HEK293 (cell line): ENCODE measurements around the gene UNG.
A peak's percentile ranks its signal among the peaks of the same experiment; 100 is the strongest.

Experiments used
- CTCF ChIA-PET: fragments of 350-600 bp; formaldehyde crosslinking; extraction: SDS; loops from one replicate; lab custom pipeline; 2021; ENCODE audit warnings: antibody characterized with exemption; lab: Yijun Ruan, JAX
- POLR2A ChIA-PET: fragments of 300-600 bp; formaldehyde crosslinking; extraction: SDS; loops from one replicate; lab custom pipeline; 2020; ENCODE audit warnings: antibody characterized with exemption, inconsistent platforms; lab: Yijun Ruan, JAX
- H3K27ac ChIP-seq: fragments of 200-500 bp; sonication (Bioruptor generic); 2 replicates; pipeline ENCODE4 v1.5.1; 2014; ENCODE audit warnings: low read depth, low read length, control low read depth, inconsistent platforms; ENCODE audit errors: extremely low read depth
- H3K36me3 ChIP-seq, 2 experiments: fragments of 200-500 bp in 1 of 2; sonication (Bioruptor generic) in 1 of 2; 1 replicate in 1 of 2; 2 replicates in 1 of 2; pipeline ENCODE4 v1.5.1; 2014 to 2017; ENCODE audit warnings: inconsistent platforms in 2 of 2, low read length in 2 of 2; ENCODE audit not compliant: control insufficient read depth in 2 of 2, insufficient read depth in 1 of 2
- H3K4me1 ChIP-seq: fragments of 200-500 bp; sonication (Bioruptor generic); 2 replicates; pipeline ENCODE4 v1.5.1; 2014; ENCODE audit warnings: mild to moderate bottlenecking, low read length, inconsistent platforms; ENCODE audit not compliant: control insufficient read depth, insufficient read depth
- H3K4me3 ChIP-seq: 2 replicates; pipeline ENCODE4 v1.5.1; 2011; ENCODE audit warnings: low read depth, mild to moderate bottlenecking, control low read depth, low read length, moderate library complexity
- H3K9me3 ChIP-seq: fragments of 200-500 bp; sonication (Bioruptor generic); 2 replicates; pipeline ENCODE4 v1.5.1; 2014; ENCODE audit warnings: low read depth, low read length, inconsistent platforms; ENCODE audit not compliant: control insufficient read depth, insufficient read depth
- ELK4 ChIP-seq: IDR thresholded peaks from 2 replicates; pipeline ENCODE4 v1.6.1; 2011; ENCODE audit warnings: mild to moderate bottlenecking, low read depth, low read length, borderline replicate concordance
- GLIS1 ChIP-seq: fragments of 450-650 bp; formaldehyde crosslinking; IDR thresholded peaks from 2 replicates; pipeline ENCODE4 v1.5.1; 2016; ENCODE audit warnings: missing biosample characterization, missing genetic modification characterization
- GLIS2 ChIP-seq: fragments of 450-650 bp; formaldehyde crosslinking; IDR thresholded peaks from 2 replicates; pipeline ENCODE4 v1.5.1; 2016; ENCODE audit warnings: missing biosample characterization, missing genetic modification characterization
- KLF8 ChIP-seq: fragments of 450-650 bp; formaldehyde crosslinking; IDR thresholded peaks from 2 replicates; pipeline ENCODE4 v1.5.1; 2016; ENCODE audit warnings: missing biosample characterization, missing genetic modification characterization
- PRDM6 ChIP-seq: fragments of 450-650 bp; formaldehyde crosslinking; IDR thresholded peaks from 2 replicates; pipeline ENCODE4 v1.5.1; 2017; ENCODE audit warnings: missing biosample characterization, missing genetic modification characterization
- SCRT1 ChIP-seq: fragments of 450-650 bp; formaldehyde crosslinking; IDR thresholded peaks from 2 replicates; pipeline ENCODE4 v1.5.1; 2016; ENCODE audit warnings: missing biosample characterization, missing genetic modification characterization, borderline replicate concordance
- SCRT2 ChIP-seq: fragments of 450-650 bp; formaldehyde crosslinking; IDR thresholded peaks from 2 replicates; pipeline ENCODE4 v1.5.1; 2016; ENCODE audit warnings: missing biosample characterization, missing genetic modification characterization
- ZBTB6 ChIP-seq: fragments of 450-650 bp; formaldehyde crosslinking; IDR thresholded peaks from 2 replicates; pipeline ENCODE4 v1.5.1; 2017; ENCODE audit warnings: missing biosample characterization, missing genetic modification characterization
- ZFHX2 ChIP-seq: fragments of 450-650 bp; formaldehyde crosslinking; conservative IDR thresholded peaks from 2 replicates; pipeline ENCODE4 v1.5.1; 2016; ENCODE audit warnings: missing biosample characterization, missing genetic modification characterization
- ZFP37 ChIP-seq: fragments of 450-650 bp; formaldehyde crosslinking; IDR thresholded peaks from 2 replicates; pipeline ENCODE4 v1.5.1; 2016; ENCODE audit warnings: missing biosample characterization, missing genetic modification characterization
- ZIC2 ChIP-seq: fragments of 450-650 bp; formaldehyde crosslinking; IDR thresholded peaks from 2 replicates; pipeline ENCODE4 v1.5.1; 2016; ENCODE audit warnings: missing biosample characterization, missing genetic modification characterization
- ZNF121 ChIP-seq: fragments of 450-650 bp; formaldehyde crosslinking; IDR thresholded peaks from 2 replicates; pipeline ENCODE4 v1.5.1; 2016; ENCODE audit warnings: missing biosample characterization, missing genetic modification characterization
- ZNF138 ChIP-seq: fragments of 450-650 bp; formaldehyde crosslinking; IDR thresholded peaks from 2 replicates; pipeline ENCODE4 v1.5.1; 2016; ENCODE audit warnings: missing biosample characterization, missing genetic modification characterization, borderline replicate concordance
- ZNF155 ChIP-seq: fragments of 450-650 bp; formaldehyde crosslinking; IDR thresholded peaks from 2 replicates; pipeline ENCODE4 v1.5.1; 2016; ENCODE audit warnings: missing biosample characterization, missing genetic modification characterization
- ZNF350 ChIP-seq: fragments of 450-650 bp; formaldehyde crosslinking; IDR thresholded peaks from 2 replicates; pipeline ENCODE4 v1.5.0; 2017; ENCODE audit warnings: missing biosample characterization, mild to moderate bottlenecking, missing genetic modification characterization
- ZNF518A ChIP-seq: fragments of 450-650 bp; formaldehyde crosslinking; conservative IDR thresholded peaks from 2 replicates; pipeline ENCODE4 v1.5.1; 2016; ENCODE audit warnings: low read depth, missing biosample characterization, missing genetic modification characterization
- ZNF544 ChIP-seq: fragments of 450-650 bp; formaldehyde crosslinking; IDR thresholded peaks from 2 replicates; pipeline ENCODE4 v1.5.0; 2017; ENCODE audit warnings: missing biosample characterization, missing genetic modification characterization
- ZNF555 ChIP-seq: fragments of 450-650 bp; formaldehyde crosslinking; conservative IDR thresholded peaks from 2 replicates; pipeline ENCODE4 v1.5.1; 2017; ENCODE audit warnings: missing biosample characterization, mild to moderate bottlenecking, missing genetic modification characterization, inconsistent platforms
- ZNF560 ChIP-seq: fragments of 450-650 bp; formaldehyde crosslinking; IDR thresholded peaks from 2 replicates; pipeline ENCODE4 v1.5.1; 2017; ENCODE audit warnings: missing biosample characterization, missing genetic modification characterization, borderline replicate concordance
- ZNF776 ChIP-seq: fragments of 450-650 bp; formaldehyde crosslinking; IDR thresholded peaks from 2 replicates; pipeline ENCODE4 v1.5.0; 2017; ENCODE audit warnings: missing biosample characterization, missing genetic modification characterization, borderline replicate concordance
- ZNF830 ChIP-seq: fragments of 450-650 bp; IDR thresholded peaks from 2 replicates; pipeline ENCODE4 v1.5.0; 2018; ENCODE audit warnings: missing biosample characterization, missing genetic modification characterization, low read depth, mild to moderate bottlenecking, moderate library complexity
- ZSCAN30 ChIP-seq: fragments of 450-650 bp; IDR thresholded peaks from 2 replicates; pipeline ENCODE4 v1.5.1; 2018; ENCODE audit warnings: missing biosample characterization, mild to moderate bottlenecking, missing genetic modification characterization, moderate library complexity
- ZSCAN5A ChIP-seq: fragments of 450-650 bp; formaldehyde crosslinking; IDR thresholded peaks from 2 replicates; pipeline ENCODE4 v1.5.1; 2016; ENCODE audit warnings: missing biosample characterization, missing genetic modification characterization

The UNG gene

GRCh38 chr12:109131154-109132050 lies 34.0 kb downstream of the UNG start:
- Histone ChIP-seq H3K36me3 (no peaks in the 10 kb centered on the region), H3K4me1 (no peaks in the 10 kb centered on the region), H3K9me3 (no peaks in the 10 kb centered on the region; the same call in 1 of the 2 replicates), H3K27ac (no peak overlapping the region), H3K4me3 (no peak overlapping the region)
- CTCF ChIA-PET: interaction anchor here (0.6 to 3.0 kb wide), 3 partner anchors 19 to 182 kb away, joined by 3 to 13 read pairs (median 3); no protein-coding TSS in a partner anchor
- TF ChIP-seq GLIS1 (tag by site-specific recombination): peak; percentile 48
- no peak for TF ChIP-seq ZNF544 (tag by site-specific recombination)
- no peak for TF ChIP-seq PRDM6 (tag by site-specific recombination)
- peak; percentile 49 for TF ChIP-seq ZIC2
- TF ChIP-seq ZNF830 (tag by site-specific recombination): no peak
- TF ChIP-seq ZNF155: no peak
- TF ChIP-seq SCRT2 (tag by site-specific recombination): peak; percentile 95
- peak; percentile 48 for TF ChIP-seq ZFHX2
- 0 out of 2 replicates have a peak, but pooled peaks have one; percentile 25 for TF ChIP-seq GLIS2 (tag by site-specific recombination)
- TF ChIP-seq ZNF121 (tag by site-specific recombination): no peak
- TF ChIP-seq ZNF555 (tag by site-specific recombination): no peak
- TF ChIP-seq ZBTB6: no peak
- no peak for TF ChIP-seq ZNF776 (tag by site-specific recombination)
- TF ChIP-seq ZNF560 (tag by site-specific recombination): no peak
- TF ChIP-seq KLF8 (tag by site-specific recombination): no peak
- TF ChIP-seq ZNF350: no peak
- TF ChIP-seq ZNF138 (tag by site-specific recombination): no peak
- no peak for TF ChIP-seq ZNF518A (tag by site-specific recombination)
- TF ChIP-seq ZSCAN30: peak; percentile 80
- TF ChIP-seq ZFP37 (tag by site-specific recombination): no peak
- no peak for TF ChIP-seq ELK4
- TF ChIP-seq ZSCAN5A (tag by site-specific recombination): no peak
- peak; percentile 51; the same call in 1 of the 2 replicates for TF ChIP-seq SCRT1 (tag by site-specific recombination)
- POLR2A ChIA-PET: no interaction called here
